OCI-LY1 (cell line): ENCODE data around the gene CCDC138.

Experiments used
- CTCF ChIP-seq: fragments of 200-600 bp; sonication (generic), shearing (Covaris generic); IDR thresholded peaks from 2 replicates; pipeline ENCODE4 v1.5.1; 2017; ENCODE audit warnings: mild to moderate bottlenecking, antibody characterized with exemption, low read length, moderate library complexity, mixed read lengths
- EZH2 ChIP-seq: fragments of 200-600 bp; sonication (generic), shearing (Covaris generic); IDR thresholded peaks from 2 replicates; pipeline ENCODE4 v1.8.0; 2017; ENCODE audit warnings: borderline replicate concordance, mixed run types, mild to moderate bottlenecking, antibody characterized with exemption, low read length, moderate library complexity, mixed read lengths

DNA sequence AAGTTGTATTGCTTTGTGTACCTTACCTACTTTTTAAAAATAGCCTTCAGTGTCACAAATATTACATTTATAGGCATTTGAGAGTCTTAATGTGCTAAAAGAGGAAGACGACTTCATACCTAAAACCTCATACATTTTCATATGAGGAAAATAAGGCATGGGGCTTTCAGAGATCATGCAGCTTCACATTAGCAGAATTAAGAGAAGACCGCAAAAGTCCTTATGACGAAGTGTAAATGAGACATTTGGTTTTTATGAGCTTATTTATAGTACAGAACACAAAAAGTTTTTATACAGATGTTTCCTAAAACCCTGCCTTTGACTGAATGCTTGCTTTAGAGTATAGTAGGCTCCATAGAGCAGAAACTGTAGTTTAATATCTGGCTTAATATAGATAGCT is 10.1 kb upstream of the CCDC138 start:
- TF ChIP-seq CTCF (no peak), EZH2 (no peak)
